Occipital lobe (tissue), 2 donors: ENCODE results near the gene OR10A4. TPM values are rescaled to one million over a fixed set of nuclear protein-coding genes. Genes with fewer than 3 reads are reported as not detected.
"Not testable (repeated sequence)": the region's sequence is repeated elsewhere in the genome, so short reads cannot be mapped to it uniquely, and the experiment has no call there.

Source experiments
- DNase-seq: peaks from one replicate; lab custom pipeline; 2025; lab: John Stamatoyannopoulos, UW
- total RNA-seq: library from RNA; depleted of rRNA; stranded (reverse); fragments of >200 nt; gene quantifications from one replicate; pipeline ENCODE4 v1.2.3, GENCODE V29; 2014

The OR10A4 gene, protein sequence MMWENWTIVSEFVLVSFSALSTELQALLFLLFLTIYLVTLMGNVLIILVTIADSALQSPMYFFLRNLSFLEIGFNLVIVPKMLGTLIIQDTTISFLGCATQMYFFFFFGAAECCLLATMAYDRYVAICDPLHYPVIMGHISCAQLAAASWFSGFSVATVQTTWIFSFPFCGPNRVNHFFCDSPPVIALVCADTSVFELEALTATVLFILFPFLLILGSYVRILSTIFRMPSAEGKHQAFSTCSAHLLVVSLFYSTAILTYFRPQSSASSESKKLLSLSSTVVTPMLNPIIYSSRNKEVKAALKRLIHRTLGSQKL
- not detected for total RNA-seq

DNA sequence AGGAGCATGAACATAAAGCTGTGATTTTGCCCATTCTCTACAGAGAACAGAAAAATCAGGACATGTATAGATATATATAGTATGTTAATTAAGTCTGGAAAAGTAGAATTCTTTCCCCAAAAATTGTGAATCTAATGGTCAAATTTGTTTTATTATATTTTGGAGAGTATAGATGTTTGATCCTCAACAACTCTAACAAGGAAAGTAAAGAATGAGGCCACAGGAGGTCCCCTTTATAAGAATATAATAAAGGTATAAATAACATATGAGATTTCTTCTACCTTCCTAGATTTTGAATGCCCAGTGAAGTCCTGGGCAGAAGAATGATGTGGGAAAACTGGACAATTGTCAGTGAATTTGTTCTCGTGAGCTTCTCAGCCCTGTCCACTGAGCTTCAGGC lies at the start of gene OR10A4:
OR10A4 (plus strand) TSS at position 301 of the 400 bp plus-strand sequence; CDS start at position 324, 23 bp downstream.
- no peak for DNase-seq

DNA sequence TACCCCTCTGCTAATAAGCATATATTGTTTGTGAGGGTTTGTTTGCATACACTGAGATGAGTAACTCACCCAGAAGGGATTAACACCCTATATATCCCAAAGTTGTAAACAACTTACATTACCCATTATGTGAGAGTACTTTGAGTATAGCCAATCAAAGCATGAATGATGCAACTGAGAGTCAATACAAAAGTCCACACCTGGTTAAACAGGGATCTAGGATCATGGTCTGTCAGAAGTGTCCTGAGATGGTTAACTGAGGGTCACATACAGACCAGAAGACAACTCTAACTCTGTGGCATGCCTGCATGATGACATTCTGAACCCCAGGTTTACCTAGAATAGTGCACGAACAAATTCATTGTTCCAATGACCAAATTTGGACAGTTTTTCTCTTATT lies 48.3 kb upstream of the OR10A4 start:
- no peak for DNase-seq

DNA sequence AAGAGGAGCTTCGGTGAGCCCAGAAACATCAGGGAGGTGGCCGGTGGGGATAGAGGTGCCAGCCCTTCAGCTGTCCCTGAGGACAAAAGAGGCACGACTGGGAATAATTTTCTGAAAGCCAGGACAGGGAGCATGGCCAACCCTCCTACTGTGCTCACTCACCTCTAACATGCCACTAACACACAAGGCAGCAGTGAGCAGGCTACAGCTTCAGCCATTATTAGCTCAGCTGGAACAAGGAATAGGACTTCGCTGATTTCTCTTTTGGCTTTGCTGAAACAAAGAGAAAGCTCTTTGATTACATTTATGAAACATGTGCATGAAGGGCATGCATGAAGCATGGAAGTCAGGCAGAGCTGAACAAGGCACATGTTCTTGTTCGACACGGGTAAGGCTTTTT lies 43.1 kb upstream of the OR10A4 start:
- DNase-seq: no peak

DNA sequence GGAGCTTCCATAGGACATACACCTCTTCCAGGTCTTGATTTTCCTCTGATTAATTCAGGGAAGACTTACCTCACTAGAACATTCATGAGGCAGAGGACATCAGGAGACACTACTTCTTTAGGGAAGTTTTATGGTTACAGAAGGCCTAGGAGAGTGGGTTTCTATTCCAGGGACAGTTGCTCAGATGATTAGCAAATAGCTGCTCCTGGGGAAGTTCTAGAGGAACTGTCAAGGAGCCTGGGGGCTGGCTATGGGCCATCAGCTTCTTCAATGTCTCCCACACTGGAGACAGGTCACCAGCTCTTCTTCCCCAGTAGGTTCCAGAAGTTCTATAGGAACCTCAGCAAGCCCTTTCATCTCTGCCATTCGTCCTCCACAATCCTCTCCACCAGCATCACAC lies 42.4 kb upstream of the OR10A4 start:
- DNase-seq: no peak

DNA sequence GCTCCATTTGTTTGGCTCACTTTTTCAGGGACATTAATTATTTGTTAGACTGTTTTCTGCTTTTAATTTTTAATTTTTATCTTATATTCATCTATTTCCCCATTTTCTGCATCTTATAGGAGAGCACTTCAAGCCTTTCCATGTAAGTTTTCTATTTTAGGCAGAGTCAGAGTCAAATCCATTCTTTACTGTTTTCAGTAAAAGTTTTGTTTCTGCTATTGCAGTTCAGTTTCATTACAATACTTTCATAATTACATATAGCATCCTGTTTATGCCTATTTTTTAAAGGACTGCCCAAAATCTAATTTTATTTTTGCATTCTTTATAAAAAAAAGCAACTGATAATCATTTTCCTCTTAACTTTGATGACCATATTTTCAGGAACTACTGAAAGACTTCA lies 34.7 kb upstream of the OR10A4 start:
- no peak for DNase-seq

DNA sequence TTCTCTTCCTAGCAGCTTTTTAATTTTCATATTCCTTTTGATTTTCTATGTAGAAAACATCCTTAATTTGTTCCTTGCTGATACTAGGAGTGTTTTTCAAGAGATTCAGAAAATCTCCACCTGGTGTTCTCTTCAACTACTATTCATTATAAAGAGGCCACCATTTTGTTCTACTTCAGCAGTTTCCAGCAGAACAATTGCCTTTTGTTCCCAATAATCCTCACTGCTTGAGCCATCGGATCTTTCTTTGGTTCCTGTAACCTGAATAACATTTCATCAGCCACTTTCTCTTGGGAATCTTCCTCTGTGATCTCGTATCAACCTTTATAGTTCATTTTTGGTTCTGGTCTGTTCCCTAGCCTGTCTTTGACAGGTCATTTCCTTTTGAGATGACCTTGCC lies 32.8 kb upstream of the OR10A4 start:
- no peak for DNase-seq

DNA sequence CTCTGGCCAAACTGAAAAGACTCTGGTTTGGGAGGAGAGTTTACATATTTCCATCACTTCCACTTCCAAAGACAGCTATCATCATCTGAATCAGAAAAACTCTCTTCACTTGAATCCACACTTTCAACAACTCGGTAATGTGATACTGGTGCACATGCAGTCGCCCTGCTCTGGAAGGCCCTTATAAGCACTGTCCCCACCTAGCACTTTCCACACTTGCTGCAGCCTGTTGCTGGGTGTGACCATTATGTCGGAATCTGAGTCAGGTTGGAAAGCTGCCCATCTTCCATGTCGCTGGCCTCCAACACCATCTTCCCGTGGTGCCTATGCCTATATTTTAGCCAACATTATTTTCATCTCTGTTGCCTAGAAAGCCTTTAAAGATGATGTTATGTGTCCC lies 32.1 kb upstream of the OR10A4 start:
- no peak for DNase-seq

DNA sequence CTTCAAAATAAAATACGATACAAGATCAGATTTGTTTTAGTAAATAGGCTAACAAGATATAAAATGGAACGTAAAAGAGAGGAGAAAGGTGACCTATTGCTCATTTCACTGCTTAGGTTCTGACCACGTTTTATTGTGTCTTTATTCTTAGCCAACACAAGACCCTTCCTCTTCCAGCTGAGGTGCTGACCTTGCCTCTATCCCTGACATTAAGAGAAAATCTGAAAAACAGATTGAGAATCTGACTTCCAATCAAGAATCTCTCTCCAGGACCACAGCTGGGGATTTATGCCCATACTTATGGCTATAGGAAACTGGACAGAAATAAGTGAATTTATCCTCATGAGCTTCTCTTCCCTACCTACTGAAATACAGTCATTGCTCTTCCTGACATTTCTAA lies 31.0 kb upstream of the OR10A4 start, which contains the start of gene OR10A5:
OR10A5 (plus strand) TSS at position 301 of the 400 bp plus-strand sequence; CDS start at position 301, 0 bp downstream.
- no peak for DNase-seq

DNA sequence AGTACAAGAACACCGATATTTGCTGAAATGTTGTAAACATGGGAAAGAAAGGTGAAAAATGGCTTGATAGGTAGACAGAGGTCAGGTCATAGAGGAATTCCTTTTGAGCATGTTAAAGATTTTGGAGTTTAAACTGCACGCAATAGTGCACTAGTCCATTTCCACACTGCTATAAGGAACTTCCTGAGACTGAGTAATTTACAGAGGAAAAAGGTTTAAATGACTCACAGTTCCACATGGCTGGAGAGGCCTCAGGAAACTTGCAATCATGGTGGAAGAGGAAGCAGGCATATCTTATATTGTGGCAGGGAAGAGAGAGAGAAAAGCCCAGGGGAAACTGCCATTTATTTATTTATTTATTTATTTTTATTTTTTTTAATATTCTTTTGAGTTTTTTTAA lies 25.9 kb upstream of the OR10A4 start:
- DNase-seq: no peak

DNA sequence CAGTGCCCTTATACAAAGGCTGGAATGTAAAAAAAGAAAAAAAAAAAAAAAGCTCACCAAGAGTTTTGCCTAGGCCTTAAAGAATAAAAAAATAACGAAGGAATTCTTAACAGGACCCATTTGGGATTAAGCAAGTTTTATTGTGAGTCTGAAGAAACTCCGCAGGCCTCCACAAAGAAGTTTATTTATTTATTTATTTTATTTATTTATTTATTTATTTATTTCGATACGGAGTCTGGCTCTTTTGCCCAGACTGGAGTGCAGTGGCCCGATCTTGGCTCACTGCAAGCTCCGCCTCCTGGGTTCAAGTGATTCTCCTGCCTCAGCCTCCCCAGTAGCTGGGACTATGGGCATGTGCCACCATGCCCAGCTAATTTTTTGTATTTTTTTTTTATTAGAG lies 21.6 kb upstream of the OR10A4 start:
- DNase-seq: not testable (repeated sequence)

DNA sequence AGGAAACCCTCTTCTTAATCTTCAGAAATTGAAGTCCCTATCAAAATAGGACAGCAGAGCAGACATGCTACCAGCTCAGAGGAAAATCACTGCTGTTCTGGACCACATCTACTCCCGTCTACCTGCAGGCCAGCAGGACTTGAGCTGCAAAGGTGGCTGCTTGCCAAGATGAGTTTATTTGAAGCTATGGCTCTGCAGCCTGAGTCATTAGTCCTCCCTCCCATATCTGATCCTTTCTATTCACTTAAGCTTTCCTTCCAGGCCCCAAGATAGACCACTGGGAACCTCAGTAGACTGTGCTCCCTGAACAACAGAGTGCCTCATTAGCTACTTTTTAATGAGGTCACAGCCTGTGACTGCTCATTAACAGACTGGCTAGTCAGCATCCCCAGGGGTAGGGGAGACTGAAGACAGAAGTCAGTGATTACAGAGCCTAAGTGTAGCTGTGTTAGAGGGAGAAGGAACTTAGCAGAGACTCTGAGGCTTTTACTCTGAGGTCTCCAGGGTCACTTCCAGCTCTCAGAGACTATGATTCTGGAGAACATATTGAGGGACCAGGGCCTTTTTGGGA lies 20.4 kb upstream of the OR10A4 start:
- DNase-seq: no peak

DNA sequence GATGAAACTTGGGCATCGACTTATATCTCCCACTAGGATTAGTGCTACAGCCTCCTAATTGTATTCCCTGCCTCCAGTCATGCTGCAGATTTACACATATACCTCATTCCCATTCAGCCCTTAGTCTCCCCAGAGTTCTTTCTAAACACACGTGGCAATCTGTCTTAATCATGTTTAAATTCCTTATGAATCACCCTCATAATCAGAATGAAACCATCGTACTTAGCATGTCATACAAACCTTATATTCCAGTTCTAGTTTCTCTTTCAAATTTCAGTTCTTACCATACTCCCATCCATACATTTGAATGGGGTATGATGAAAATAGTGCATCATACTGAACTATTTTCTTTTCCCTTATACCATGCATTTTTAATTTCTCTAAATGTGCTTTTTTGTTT lies 19.6 kb upstream of the OR10A4 start:
- no peak for DNase-seq

DNA sequence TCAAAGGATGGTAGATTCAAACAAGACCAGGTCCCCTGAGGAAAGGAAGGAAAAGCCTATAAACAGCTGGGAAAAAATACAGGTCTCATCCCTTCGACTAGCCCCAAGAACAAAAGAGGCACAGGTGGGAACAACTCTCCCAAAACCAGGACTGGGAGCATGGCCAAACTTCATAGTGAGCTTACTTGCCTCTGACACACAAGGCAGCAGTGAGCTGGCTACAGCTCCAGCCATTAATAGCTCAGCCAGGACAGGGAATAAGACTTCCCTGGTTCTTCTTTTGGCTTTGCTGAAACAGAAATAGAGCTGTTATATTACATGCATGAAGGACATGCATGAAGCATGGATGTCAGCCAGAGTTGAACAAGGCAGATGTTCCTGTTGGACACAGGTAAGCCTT lies 13.5 kb upstream of the OR10A4 start, which contains the start of gene OR10A2:
OR10A2 (plus strand) TSS at position 97 of the 400 bp plus-strand sequence. CDS start 6,698 bp downstream, outside the sequence.
- DNase-seq: no peak

DNA sequence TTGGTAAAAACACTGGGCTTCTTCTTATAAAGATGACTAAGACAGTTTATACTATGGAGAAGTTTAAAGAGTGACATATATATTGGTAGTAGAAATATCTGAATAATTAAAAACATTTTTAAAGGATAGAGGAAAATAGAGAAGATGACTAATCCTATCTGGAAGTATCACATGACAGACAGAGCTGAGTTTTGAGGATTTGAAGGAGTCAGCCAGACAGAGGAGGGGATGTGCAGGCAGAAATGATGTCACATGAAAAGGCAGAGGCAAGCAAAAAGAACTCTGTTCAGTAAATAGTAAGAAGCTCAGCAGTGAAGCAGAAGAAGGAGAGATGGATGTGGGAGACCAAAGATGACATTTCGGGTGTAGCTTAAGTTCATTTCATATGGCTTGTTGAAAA lies 12.0 kb upstream of the OR10A4 start:
- DNase-seq: no peak

DNA sequence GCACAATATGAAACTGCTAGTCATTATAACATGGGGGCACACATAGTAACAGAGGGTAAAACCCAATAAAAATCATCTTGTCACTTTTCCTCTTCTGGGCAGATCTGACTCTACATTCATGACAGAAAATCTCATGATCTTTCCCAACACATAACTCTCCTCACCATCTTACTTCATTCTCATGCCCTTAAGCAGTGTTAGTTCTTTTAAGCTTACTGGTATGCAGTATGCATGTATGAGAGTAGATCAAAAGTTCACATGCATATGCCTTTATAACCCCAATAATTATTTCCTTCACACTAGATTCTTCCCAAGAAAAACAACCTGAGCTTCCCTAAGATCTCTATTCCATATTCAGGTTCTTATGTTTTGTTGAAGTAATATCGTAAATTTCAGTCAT lies 5.1 kb upstream of the OR10A4 start:
- DNase-seq: no peak

DNA sequence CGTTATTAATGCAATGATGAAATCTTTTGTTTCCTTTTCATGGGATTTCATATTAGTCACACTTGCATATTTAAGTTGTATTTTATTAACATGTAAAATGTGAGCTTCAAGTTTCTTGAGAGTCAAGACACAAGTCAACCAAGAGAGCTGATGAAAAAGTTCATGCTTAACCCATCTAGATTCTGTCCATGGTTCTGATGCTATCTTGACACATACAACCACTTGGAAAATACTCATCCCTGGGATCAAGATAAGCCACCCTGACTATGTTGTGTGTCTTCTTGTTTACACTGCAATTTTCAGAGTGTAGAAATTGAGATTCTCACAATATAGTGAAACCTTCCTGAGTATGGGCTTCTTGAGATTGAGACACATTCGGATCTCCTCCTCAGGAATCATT lies 664 bp upstream of the OR10A4 start:
- no peak for DNase-seq

DNA sequence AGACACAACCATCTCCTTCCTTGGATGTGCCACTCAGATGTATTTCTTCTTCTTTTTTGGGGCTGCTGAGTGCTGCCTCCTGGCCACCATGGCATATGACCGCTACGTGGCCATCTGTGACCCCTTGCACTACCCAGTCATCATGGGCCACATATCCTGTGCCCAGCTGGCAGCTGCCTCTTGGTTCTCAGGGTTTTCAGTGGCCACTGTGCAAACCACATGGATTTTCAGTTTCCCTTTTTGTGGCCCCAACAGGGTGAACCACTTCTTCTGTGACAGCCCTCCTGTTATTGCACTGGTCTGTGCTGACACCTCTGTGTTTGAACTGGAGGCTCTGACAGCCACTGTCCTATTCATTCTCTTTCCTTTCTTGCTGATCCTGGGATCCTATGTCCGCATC lies 489 bp downstream of the OR10A4 start:
- DNase-seq: no peak

DNA sequence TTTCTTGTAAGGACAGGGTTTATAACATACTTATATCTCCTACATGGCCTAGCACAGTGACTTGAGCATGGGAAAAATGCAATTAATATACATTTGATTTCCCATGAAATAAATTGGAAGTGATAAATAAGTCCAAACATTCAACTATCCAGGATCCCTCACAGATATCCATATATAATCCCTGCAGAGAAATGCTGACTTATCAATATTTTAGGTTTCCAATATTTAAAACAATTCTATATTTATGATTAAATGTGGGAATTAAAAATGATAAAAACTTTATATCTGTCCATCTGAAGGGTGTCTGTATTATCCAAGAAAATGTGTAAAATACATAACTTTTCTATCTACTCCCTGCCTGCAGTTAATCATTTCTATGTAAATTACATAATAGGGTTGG lies 6.3 kb downstream of the OR10A4 start:
- DNase-seq: no peak

DNA sequence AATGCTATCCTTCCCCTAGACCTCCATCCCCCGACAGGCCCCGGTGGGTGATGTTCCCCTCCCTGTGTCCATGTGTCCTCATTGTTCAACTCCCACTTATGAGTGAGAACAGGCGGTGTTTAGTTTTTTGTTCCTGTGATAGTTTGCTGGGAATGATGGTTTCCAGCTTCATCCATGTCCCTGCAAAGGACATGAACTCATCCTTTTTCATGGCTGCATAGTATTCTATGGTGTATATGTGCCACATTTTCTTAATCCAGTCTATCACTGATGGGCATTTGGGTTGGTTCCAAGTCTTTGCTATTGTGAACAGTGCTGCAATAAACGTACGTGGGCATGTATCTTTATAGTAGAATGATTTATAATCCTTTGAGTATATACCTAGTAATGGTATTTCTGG lies 11.3 kb downstream of the OR10A4 start:
- DNase-seq: not testable (repeated sequence)

DNA sequence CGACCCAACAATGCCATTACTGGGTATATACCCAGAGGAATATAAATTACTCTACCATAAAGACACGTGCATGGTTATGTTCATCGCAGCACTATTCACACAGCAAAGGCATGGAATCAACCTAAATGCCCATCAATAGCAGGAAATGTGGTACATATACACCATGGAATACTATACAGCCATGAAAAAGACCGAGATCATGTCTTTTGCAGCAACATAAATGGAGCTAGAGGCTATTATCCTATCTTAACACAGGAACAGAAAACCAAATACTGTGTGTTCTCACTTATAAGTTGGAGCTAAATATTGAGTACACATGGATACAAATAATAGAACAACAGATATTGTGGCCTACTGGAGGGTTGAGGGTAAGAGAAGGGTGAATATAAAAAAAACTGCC lies 12.4 kb downstream of the OR10A4 start:
- DNase-seq: no peak

DNA sequence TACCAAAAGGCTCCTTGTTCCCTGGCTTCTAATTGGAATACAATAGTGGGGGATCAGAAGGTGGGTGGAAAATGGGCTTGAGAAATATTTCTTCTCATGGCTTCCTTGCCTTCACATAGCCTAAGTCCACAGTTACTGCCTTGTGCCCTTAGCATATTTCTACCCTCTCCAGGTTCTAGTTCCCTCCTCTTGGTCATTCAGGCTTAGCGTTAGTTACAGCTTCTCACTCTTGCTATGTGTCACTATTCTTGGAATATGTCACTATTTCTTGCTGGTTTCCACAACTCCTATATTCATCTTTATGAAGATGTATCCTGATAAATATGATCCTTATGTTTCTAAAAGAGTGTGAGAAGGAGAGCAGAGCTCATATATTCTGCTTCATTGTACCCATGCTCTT lies 13.4 kb downstream of the OR10A4 start:
- no peak for DNase-seq

DNA sequence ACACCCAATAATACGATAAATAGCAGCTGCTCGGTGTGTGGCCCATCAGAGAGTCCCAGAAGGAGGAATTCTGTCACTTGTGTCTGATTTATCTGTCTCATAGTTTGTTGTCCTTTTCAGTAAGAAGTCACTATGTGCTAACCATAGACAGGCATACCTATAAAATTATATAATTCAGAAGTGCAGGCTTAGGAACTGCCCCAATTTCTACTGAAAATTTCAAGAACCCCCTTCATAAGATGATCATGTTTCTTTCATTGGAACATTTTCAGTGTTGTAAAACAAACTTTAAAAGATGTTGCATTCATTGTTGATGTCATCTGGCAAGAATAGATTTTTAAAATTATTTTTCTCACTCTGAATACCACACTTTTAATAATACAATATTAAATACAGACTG lies 16.0 kb downstream of the OR10A4 start, which contains the start of gene OR2D2:
OR2D2 (minus strand) TSS at position 101 of the 400 bp plus-strand sequence; CDS start at position 101, 0 bp downstream.
- no peak for DNase-seq

DNA sequence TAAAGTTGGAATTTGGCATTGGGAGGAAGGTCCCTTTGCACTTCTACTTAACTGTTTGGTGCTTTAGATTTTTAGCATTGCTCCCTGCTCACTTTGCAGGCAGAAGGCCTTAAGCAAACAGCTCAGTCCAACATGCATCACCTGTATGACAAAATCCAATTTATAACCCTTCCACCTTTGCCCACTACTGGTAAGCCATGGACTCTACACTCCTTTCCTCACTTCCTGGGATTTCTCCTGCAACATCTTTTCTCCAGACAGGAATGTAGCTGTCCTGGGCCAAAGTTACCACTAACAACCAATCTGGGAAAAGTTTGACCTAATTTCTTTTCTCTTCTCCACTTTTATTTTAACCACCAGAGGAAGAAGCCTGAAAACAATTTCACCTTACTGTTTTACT lies 17.7 kb downstream of the OR10A4 start:
- DNase-seq: no peak
